ENCODE measurements around the gene TAP2.

TAP2 gene

GRCh38 chr6:32862725-32863124 lies 24.2 kb upstream of the TAP2 start:
- Histone ChIP-seq H4K20me1 (ENCODE audit: low read depth, low read length) (no peaks in the 10 kb centered on the region), H3K4me2 (ENCODE audit: low read depth, low read length, poor library complexity, severe bottlenecking) (no peak overlapping the region)

GRCh38 chr6:32860674-32861073 lies 22.1 kb upstream of the TAP2 start:
- no peak overlapping the region for H3K4me2 ChIP-seq (ENCODE audit: low read depth, low read length, poor library complexity, severe bottlenecking)
- H3K27me3 ChIP-seq (ENCODE audit: low read length), result no peaks in the 10 kb centered on the region
- H3K27ac ChIP-seq (ENCODE audit: low read depth, low read length), result no peak overlapping the region
- no peaks in the 10 kb centered on the region for H3K9me3 ChIP-seq (ENCODE audit: insufficient read depth, low read length)
- no peak overlapping the region for H3K9ac ChIP-seq (ENCODE audit: low read length)
- TF ChIP-seq EZH2phosphoT487 (conservative IDR thresholded peaks at IDR 0.05; ENCODE audit: low read length), result no peak
- no peak for TF ChIP-seq CTCF (IDR thresholded peaks at IDR 0.05; ENCODE audit: insufficient read depth, low read length, poor library complexity, severe bottlenecking)
- no peaks in the 10 kb centered on the region for H3K79me2 ChIP-seq (ENCODE audit: insufficient read depth, low read length)
- H2AFZ ChIP-seq (ENCODE audit: low read depth, low read length, severe bottlenecking), result no peak overlapping the region
- no peaks in the 10 kb centered on the region for H3K36me3 ChIP-seq (ENCODE audit: low read length)
- H3K4me3 ChIP-seq (ENCODE audit: insufficient read depth, low read length, poor library complexity, severe bottlenecking), result no peak overlapping the region
- no peaks in the 10 kb centered on the region for H3K9me2 ChIP-seq (replicated peaks; ENCODE audit: insufficient read depth, low read length)
- no peaks in the 10 kb centered on the region for H4K20me1 ChIP-seq (ENCODE audit: low read depth, low read length)
- H3F3A ChIP-seq (ENCODE audit: insufficient read depth), result peaks cover 4% of the 10 kb centered on the region

More at GRCh38 chr6:32862725-32863124, 24.2 kb upstream of the TAP2 start:
- Histone ChIP-seq H3K79me2 (ENCODE audit: insufficient read depth, low read length) (no peaks in the 10 kb centered on the region), H3K9ac (ENCODE audit: low read length) (no peak overlapping the region), H2AFZ (ENCODE audit: low read depth, low read length, severe bottlenecking) (no peak overlapping the region), H3K36me3 (ENCODE audit: low read length) (no peaks in the 10 kb centered on the region), H3K9me2 (replicated peaks; ENCODE audit: insufficient read depth, low read length) (no peaks in the 10 kb centered on the region), H3K27me3 (ENCODE audit: low read length) (no peaks in the 10 kb centered on the region), H3F3A (ENCODE audit: insufficient read depth) (peaks cover 20% of the 10 kb centered on the region), H3K9me3 (ENCODE audit: insufficient read depth, low read length) (no peaks in the 10 kb centered on the region), H3K4me3 (ENCODE audit: insufficient read depth, low read length, poor library complexity, severe bottlenecking) (no peak overlapping the region), H3K27ac (ENCODE audit: low read depth, low read length) (no peak overlapping the region)
- TF ChIP-seq CTCF (IDR thresholded peaks at IDR 0.05; ENCODE audit: insufficient read depth, low read length, poor library complexity, severe bottlenecking) (no peak), EZH2phosphoT487 (conservative IDR thresholded peaks at IDR 0.05; ENCODE audit: low read length) (no peak)

GRCh38 chr6:32858194-32858593 lies 19.7 kb upstream of the TAP2 start:
- no peaks in the 10 kb centered on the region for H4K20me1 ChIP-seq (ENCODE audit: low read depth, low read length)
- no peak for TF ChIP-seq EZH2phosphoT487 (conservative IDR thresholded peaks at IDR 0.05; ENCODE audit: low read length)
- no peak overlapping the region for H3K4me2 ChIP-seq (ENCODE audit: low read depth, low read length, poor library complexity, severe bottlenecking)
- no peak overlapping the region for H3K27ac ChIP-seq (ENCODE audit: low read depth, low read length)
- no peaks in the 10 kb centered on the region for H3K9me3 ChIP-seq (ENCODE audit: insufficient read depth, low read length)
- no peaks in the 10 kb centered on the region for H3K9me2 ChIP-seq (replicated peaks; ENCODE audit: insufficient read depth, low read length)
- no peaks in the 10 kb centered on the region for H3K27me3 ChIP-seq (ENCODE audit: low read length)
- H3F3A ChIP-seq (ENCODE audit: insufficient read depth), result peaks cover 2% of the 10 kb centered on the region
- no peak overlapping the region for H3K4me3 ChIP-seq (ENCODE audit: insufficient read depth, low read length, poor library complexity, severe bottlenecking)
- no peaks in the 10 kb centered on the region for H3K79me2 ChIP-seq (ENCODE audit: insufficient read depth, low read length)
- no peak overlapping the region for H3K9ac ChIP-seq (ENCODE audit: low read length)
- no peak overlapping the region for H2AFZ ChIP-seq (ENCODE audit: low read depth, low read length, severe bottlenecking)
- H3K36me3 ChIP-seq (ENCODE audit: low read length), result no peaks in the 10 kb centered on the region

- no peaks in the 10 kb centered on the region for H3K9me2 ChIP-seq (replicated peaks; ENCODE audit: insufficient read depth, low read length)
- H3K36me3 ChIP-seq (ENCODE audit: low read length), result no peaks in the 10 kb centered on the region
- no peaks in the 10 kb centered on the region for H3K9me3 ChIP-seq (ENCODE audit: insufficient read depth, low read length)
- H3K4me2 ChIP-seq (ENCODE audit: low read depth, low read length, poor library complexity, severe bottlenecking), result no peak overlapping the region
- H3F3A ChIP-seq (ENCODE audit: insufficient read depth), result no peaks in the 10 kb centered on the region; the same call in 1 of the 2 replicates
- no peak overlapping the region for H2AFZ ChIP-seq (ENCODE audit: low read depth, low read length, severe bottlenecking)
- no peaks in the 10 kb centered on the region for H3K27me3 ChIP-seq (ENCODE audit: low read length)
- no peak for TF ChIP-seq CTCF (IDR thresholded peaks at IDR 0.05; ENCODE audit: insufficient read depth, low read length, poor library complexity, severe bottlenecking)
- TF ChIP-seq EZH2phosphoT487 (conservative IDR thresholded peaks at IDR 0.05; ENCODE audit: low read length), result no peak
- H3K9ac ChIP-seq (ENCODE audit: low read length), result no peak overlapping the region
- no peaks in the 10 kb centered on the region for H4K20me1 ChIP-seq (ENCODE audit: low read depth, low read length)
- no peaks in the 10 kb centered on the region for H3K79me2 ChIP-seq (ENCODE audit: insufficient read depth, low read length)
- no peak overlapping the region for H3K27ac ChIP-seq (ENCODE audit: low read depth, low read length)
- no peak overlapping the region for H3K4me3 ChIP-seq (ENCODE audit: insufficient read depth, low read length, poor library complexity, severe bottlenecking)
These were observed 18.8 kb upstream of the TAP2 start for GRCh38 chr6:32857156-32857891.

All from SU-DHL-6 (cell line).